ENCODE results near the gene ZNF662. TPM values are rescaled to one million over a fixed set of nuclear protein-coding genes. Genes with fewer than 3 reads are reported as not detected.

Gene ZNF662
- total RNA-seq (2014; rRNA removed; shearing (Covaris generic)) (not detected in 2 replicates), total RNA-seq (2022) (not detected in 2 replicates), Bru-seq, nascent RNA (percentile 7 among the genes with signal in this experiment), BruChase-seq, experiment 1, labeled RNA remaining after a 6-hour chase (not detected), BruChase-seq, experiment 2, labeled RNA remaining after a 2-hour chase (percentile 14 among the genes with signal in this experiment)
- long read RNA-seq: 0 reads

DNA sequence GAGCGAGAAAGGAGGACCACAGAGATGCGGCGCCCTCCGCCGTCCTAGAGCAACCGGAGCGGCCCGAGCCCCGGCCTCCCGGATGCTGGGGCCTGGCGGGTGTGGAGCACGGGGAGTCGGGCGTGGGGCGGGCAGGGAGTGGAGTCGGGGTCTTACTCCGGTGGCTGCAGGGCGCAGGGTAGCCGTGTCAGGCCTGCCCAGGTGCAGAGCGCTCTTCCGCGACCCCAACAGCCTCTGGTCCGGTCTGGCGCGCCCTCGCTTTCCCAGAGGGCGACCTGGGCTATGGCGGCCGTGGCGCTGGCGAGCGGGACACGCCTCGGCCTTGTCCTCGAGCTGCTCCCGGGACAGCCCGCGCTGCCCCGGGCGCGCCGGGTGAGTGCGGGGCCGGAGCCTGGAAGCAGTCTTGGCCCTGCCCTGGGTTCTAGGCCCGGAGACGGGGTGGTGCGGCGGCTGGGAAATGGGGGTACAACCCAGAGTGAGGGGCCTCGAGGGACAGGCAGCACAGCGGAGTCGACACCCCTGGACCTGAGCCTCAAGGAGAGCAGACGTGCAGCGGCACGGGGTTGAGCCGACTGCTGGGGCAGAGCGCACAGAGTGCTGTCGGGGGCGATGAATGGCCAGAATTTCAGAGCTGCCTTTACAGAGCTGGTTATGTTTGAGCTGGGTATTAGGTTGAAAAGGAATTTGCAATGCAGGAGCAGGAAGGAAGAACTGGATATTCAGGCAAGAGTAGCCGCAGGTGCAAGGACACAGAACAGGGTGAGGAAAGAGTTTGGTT, at the start of gene ZNF662:
Gene ZNF662 (plus strand): TSS at position 73 of the 778 bp plus-strand sequence. CDS start 1,973 bp downstream, outside the sequence.
- no peaks in the 10 kb centered on the region for H3K9me2 ChIP-seq (ENCODE audit: insufficient read depth, low read length)
- CTCF ChIA-PET (ENCODE audit: unreplicated experiment): no interaction called here
- no TSS peak for BruUV-seq (replicated peaks)
- no peaks in the 10 kb centered on the region for H3K9me3 ChIP-seq (ENCODE audit: low read length)
- H3K4me2 ChIP-seq (ENCODE audit: low read length): no peak within 1 kb of the TSS
- POLR2A ChIA-PET: no interaction called here
- no peak within 1 kb of the TSS for H2AFZ ChIP-seq (ENCODE audit: low read length)
- no peaks in the 10 kb centered on the region for H3K79me2 ChIP-seq (ENCODE audit: insufficient read depth, low read depth, low read length)
- H3K36me3 ChIP-seq (ENCODE audit: insufficient read depth, low read length): no peaks in the 10 kb centered on the region
- DNase-seq (ENCODE audit: low spot score): no peak
- H4K20me1 ChIP-seq (ENCODE audit: insufficient read depth, low read length): no peaks in the 10 kb centered on the region
- no peak within 1 kb of the TSS for H3K4me3 ChIP-seq (ENCODE audit: low read depth, low read length, poor library complexity, severe bottlenecking)
- no peak within 1 kb of the TSS for H3K27ac ChIP-seq (ENCODE audit: low read depth, low read length, poor library complexity, severe bottlenecking)
- no peaks in the 10 kb centered on the region for H3K4me1 ChIP-seq (ENCODE audit: insufficient read depth, low read length, poor library complexity, severe bottlenecking)
- intact Hi-C loops (cut with micrococcal nuclease; ENCODE audit: unreplicated experiment): no loop called here
- TF ChIP-seq EZH2phosphoT487 (IDR thresholded peaks at IDR 0.05; ENCODE audit: borderline replicate concordance, low read depth, low read length) (no peak), CTCF (conservative IDR thresholded peaks at IDR 0.05; ENCODE audit: low read length) (no peak)

DNA sequence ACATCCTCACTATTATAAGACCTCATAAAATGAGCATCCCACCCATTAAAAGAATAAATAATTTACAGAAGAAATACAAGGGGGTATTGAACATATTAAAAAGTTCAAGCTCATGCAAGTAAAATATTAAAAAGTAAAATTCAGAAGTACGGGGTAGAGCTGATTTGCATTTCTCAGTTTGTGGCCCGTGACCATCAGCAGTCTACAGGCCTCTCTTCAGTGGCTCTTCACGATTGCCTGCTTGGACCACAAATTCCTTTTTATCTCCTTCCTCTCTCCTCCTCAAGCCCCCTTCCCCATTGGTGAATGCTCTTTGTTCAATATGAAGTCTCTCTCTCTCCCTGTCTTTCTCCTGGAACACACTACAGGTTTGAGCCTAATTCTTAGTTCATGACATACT, 49.4 kb upstream of the ZNF662 start:
- Histone ChIP-seq H3K9me2 (ENCODE audit: insufficient read depth, low read length) (no peaks in the 10 kb centered on the region), H3K36me3 (ENCODE audit: insufficient read depth, low read length) (no peaks in the 10 kb centered on the region), H3K9me3 (ENCODE audit: low read length) (no peaks in the 10 kb centered on the region), H4K20me1 (ENCODE audit: insufficient read depth, low read length) (no peaks in the 10 kb centered on the region), H3K4me3 (ENCODE audit: low read depth, low read length, poor library complexity, severe bottlenecking) (no peak overlapping the region), H2AFZ (ENCODE audit: low read length) (no peak overlapping the region), H3K4me1 (ENCODE audit: insufficient read depth, low read length, poor library complexity, severe bottlenecking) (no peaks in the 10 kb centered on the region), H3K27ac (ENCODE audit: low read depth, low read length, poor library complexity, severe bottlenecking) (no peak overlapping the region), H3K4me2 (ENCODE audit: low read length) (no peak overlapping the region), H3K79me2 (ENCODE audit: insufficient read depth, low read depth, low read length) (no peaks in the 10 kb centered on the region)
- intact Hi-C loops (cut with micrococcal nuclease; ENCODE audit: unreplicated experiment): no loop called here
- POLR2A ChIA-PET: no interaction called here
- TF ChIP-seq CTCF (conservative IDR thresholded peaks at IDR 0.05; ENCODE audit: low read length): no peak
- no peak for TF ChIP-seq EZH2phosphoT487 (IDR thresholded peaks at IDR 0.05; ENCODE audit: borderline replicate concordance, low read depth, low read length)
- no peak for DNase-seq (ENCODE audit: low spot score)
- BruUV-seq (replicated peaks): no TSS peak
- CTCF ChIA-PET (ENCODE audit: unreplicated experiment): no interaction called here

Data from OCI-LY7 (cell line).